Measurements from ENCODE around the gene MPV17L2. TPM values are rescaled to one million over a fixed set of nuclear protein-coding genes. Genes with fewer than 3 reads are reported as not detected.

The MPV17L2 gene
- total and polyA plus RNA-seq, 2 donors (not counting 1 experiment from before 2014, with no cell fraction given) = 8.6 to 23.0 TPM

DNA sequence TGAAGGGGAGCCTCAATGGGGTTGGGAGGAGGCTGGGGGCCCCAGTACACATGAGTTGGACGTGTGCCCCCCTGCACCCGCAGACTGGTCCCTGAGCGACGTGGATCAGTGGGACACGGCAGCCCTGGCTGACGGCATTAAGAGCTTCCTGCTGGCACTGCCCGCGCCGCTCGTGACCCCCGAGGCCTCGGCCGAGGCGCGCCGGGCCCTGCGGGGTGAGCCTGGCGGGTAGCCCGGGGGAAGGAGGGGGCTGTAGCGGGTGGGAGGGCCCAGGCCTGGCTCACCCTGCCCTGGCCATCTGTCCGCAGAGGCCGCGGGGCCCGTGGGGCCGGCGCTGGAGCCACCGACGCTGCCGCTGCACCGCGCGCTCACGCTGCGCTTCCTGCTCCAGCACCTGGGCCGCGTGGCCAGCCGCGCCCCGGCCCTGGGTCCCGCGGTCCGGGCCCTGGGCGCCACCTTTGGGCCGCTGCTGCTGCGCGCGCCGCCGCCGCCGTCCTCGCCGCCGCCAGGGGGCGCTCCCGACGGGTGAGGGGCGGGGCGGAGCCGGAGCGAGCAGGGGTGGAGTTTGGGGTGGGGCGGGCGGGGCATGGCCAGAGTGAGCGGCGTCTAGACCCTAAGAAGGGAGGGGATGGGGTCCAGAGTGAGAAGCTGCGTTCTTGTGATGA is 31.9 kb upstream of the MPV17L2 start:
- ChIA-PET POLR2A (interaction anchor here (0.7 to 1.4 kb wide), 6 partner anchors 10 to 220 kb away, joined by 3 to 7 read pairs (median 3); partner anchors contain the start of gene JUND), CTCF (interaction anchor here (0.6 to 2.0 kb wide), 14 partner anchors 8 to 169 kb away, joined by 3 to 13 read pairs (median 3); partner anchors contain the start of gene PIK3R2)
- peak overlapping the region; percentile 85 for H3K4me2 ChIP-seq (replicated peaks; ENCODE audit: low read depth, low read length, poor library complexity, severe bottlenecking)
- peak overlapping the region; percentile 65 for H2AFZ ChIP-seq (ENCODE audit: insufficient read depth, low read depth, low read length, poor library complexity, severe bottlenecking)
- peak overlapping the region in 4 of 5 experiments; percentile 13 to 51 (median 40) for H3K4me3 ChIP-seq (ENCODE audit: control extremely low read depth in 1 of 5, extremely low read depth in 1 of 5, insufficient read depth in 1 of 5, low read depth in 2 of 5, low read length in 4 of 5)
- peak overlapping the region; percentile 43 for H3K9ac ChIP-seq (ENCODE audit: low read length)
- peak; percentile 90 for DNase-seq
- H3K36me3 ChIP-seq (replicated peaks in 1 of 2; ENCODE audit: control extremely low read depth in 1 of 2, control insufficient read depth in 1 of 2, extremely low read depth in 1 of 2, insufficient read depth in 2 of 2, low read length in 1 of 2) = peaks cover 0 to 19% of the 10 kb centered on the region in 2 experiments
- 6% methylated on average over 57 of the region's 66 CpGs for WGBS (ENCODE audit: insufficient coverage)
- no peak overlapping the region for H3K27ac ChIP-seq (ENCODE audit: low read length in 2 of 2)
- Mint-ChIP-seq H3K27ac (peak overlapping the region; percentile 76), H3K4me1 (peaks cover 12% of the 10 kb centered on the region), H3K27me3 (no peaks in the 10 kb centered on the region), H3K9me3 (ENCODE audit: insufficient read depth) (no peaks in the 10 kb centered on the region), H3K4me3 (peak overlapping the region; percentile 65)
- no peaks in the 10 kb centered on the region for H4K20me1 ChIP-seq (ENCODE audit: control insufficient read depth, insufficient read depth, low read length, poor library complexity, severe bottlenecking)
- H3K79me2 ChIP-seq (ENCODE audit: control insufficient read depth, insufficient read depth, low read length) = peaks cover 8% of the 10 kb centered on the region
- ATAC-seq (ENCODE audit: low read depth) = peak; percentile 97
- H3K9me3 ChIP-seq (ENCODE audit: control extremely low read depth in 1 of 3, control insufficient read depth in 2 of 3, insufficient read depth in 1 of 3, low read length in 2 of 3) = no peaks in the 10 kb centered on the region
- intact Hi-C loops (cut with micrococcal nuclease) = loop anchor here (1.0 kb wide), 2 partner anchors 8 to 12 kb away; partner anchors contain the start of genes IFI30 and PIK3R2
- H3K4me1 ChIP-seq (ENCODE audit: control insufficient read depth in 2 of 2, insufficient read depth in 2 of 2, low read length in 2 of 2) = peaks cover 13 to 19% of the 10 kb centered on the region in 2 donors
- TF ChIP-seq, protein P1, sequence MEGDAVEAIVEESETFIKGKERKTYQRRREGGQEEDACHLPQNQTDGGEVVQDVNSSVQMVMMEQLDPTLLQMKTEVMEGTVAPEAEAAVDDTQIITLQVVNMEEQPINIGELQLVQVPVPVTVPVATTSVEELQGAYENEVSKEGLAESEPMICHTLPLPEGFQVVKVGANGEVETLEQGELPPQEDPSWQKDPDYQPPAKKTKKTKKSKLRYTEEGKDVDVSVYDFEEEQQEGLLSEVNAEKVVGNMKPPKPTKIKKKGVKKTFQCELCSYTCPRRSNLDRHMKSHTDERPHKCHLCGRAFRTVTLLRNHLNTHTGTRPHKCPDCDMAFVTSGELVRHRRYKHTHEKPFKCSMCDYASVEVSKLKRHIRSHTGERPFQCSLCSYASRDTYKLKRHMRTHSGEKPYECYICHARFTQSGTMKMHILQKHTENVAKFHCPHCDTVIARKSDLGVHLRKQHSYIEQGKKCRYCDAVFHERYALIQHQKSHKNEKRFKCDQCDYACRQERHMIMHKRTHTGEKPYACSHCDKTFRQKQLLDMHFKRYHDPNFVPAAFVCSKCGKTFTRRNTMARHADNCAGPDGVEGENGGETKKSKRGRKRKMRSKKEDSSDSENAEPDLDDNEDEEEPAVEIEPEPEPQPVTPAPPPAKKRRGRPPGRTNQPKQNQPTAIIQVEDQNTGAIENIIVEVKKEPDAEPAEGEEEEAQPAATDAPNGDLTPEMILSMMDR (IDR thresholded peaks at IDR 0.05) = peak; percentile 70
- TF ChIP-seq EZH2 (IDR thresholded peaks at IDR 0.05; ENCODE audit: borderline replicate concordance, insufficient read depth, low read depth, low read length, poor library complexity, severe bottlenecking) = no peak
- no peaks in the 10 kb centered on the region for H3K27me3 ChIP-seq (replicated peaks in 1 of 4; ENCODE audit: control extremely low read depth in 1 of 4, control insufficient read depth in 3 of 4, insufficient read depth in 4 of 4, low read length in 3 of 4)

DNA sequence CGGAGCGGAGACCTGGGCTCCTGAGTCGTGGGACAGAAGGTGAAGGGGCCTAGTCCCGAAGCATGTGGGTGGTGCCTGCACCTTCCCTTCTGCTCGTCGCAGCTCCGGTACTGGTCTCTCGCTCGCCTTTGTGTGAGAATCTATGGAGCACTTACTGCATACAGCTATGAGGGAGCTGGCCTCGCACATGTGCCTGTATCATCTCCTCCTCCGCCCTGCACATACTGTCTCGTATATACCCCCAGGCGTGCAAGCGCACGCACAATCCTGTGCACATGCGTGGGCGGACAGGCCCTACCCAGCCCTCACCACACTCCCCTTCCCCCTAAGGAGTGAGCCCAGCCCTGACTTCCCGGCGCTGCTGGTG is 31.4 kb upstream of the MPV17L2 start:
- H3K9me3 ChIP-seq (ENCODE audit: control extremely low read depth in 1 of 3, control insufficient read depth in 2 of 3, insufficient read depth in 1 of 3, low read length in 2 of 3) = no peaks in the 10 kb centered on the region
- intact Hi-C loops (cut with micrococcal nuclease) = loop anchor here (1.0 kb wide), 2 partner anchors 8 to 12 kb away; partner anchors contain the start of genes IFI30 and PIK3R2
- peak overlapping the region in 2 of 5 experiments; percentile 8 to 17 for H3K4me3 ChIP-seq (ENCODE audit: control extremely low read depth in 1 of 5, extremely low read depth in 1 of 5, insufficient read depth in 1 of 5, low read depth in 2 of 5, low read length in 4 of 5)
- POLR2A ChIA-PET = interaction anchor here (0.7 to 1.4 kb wide), 3 partner anchors 9 to 48 kb away, joined by 3 to 7 read pairs (median 3); no protein-coding TSS in a partner anchor
- H3K27me3 ChIP-seq (replicated peaks in 1 of 4; ENCODE audit: control extremely low read depth in 1 of 4, control insufficient read depth in 3 of 4, insufficient read depth in 4 of 4, low read length in 3 of 4) = no peaks in the 10 kb centered on the region
- Mint-ChIP-seq H3K27ac (peak overlapping the region; percentile 20), H3K9me3 (ENCODE audit: insufficient read depth) (no peaks in the 10 kb centered on the region), H3K27me3 (no peaks in the 10 kb centered on the region), H3K4me3 (peak overlapping the region; percentile 34), H3K4me1 (peaks cover 9% of the 10 kb centered on the region)
- no peak overlapping the region for H3K27ac ChIP-seq (ENCODE audit: low read length in 2 of 2)
- no peak overlapping the region for H2AFZ ChIP-seq (ENCODE audit: insufficient read depth, low read depth, low read length, poor library complexity, severe bottlenecking)
- CTCF ChIA-PET = interaction anchor here (0.5 to 2.0 kb wide), 13 partner anchors 9 to 169 kb away, joined by 3 to 13 read pairs (median 3); partner anchors contain the start of gene PIK3R2
- H3K36me3 ChIP-seq (replicated peaks in 1 of 2; ENCODE audit: control extremely low read depth in 1 of 2, control insufficient read depth in 1 of 2, extremely low read depth in 1 of 2, insufficient read depth in 2 of 2, low read length in 1 of 2) = peaks cover 0 to 19% of the 10 kb centered on the region in 2 experiments
- H3K79me2 ChIP-seq (ENCODE audit: control insufficient read depth, insufficient read depth, low read length) = peaks cover 8% of the 10 kb centered on the region
- H3K4me1 ChIP-seq (ENCODE audit: control insufficient read depth in 2 of 2, insufficient read depth in 2 of 2, low read length in 2 of 2) = peaks cover 13 to 19% of the 10 kb centered on the region in 2 donors
- peak overlapping the region; percentile 35 for H3K9ac ChIP-seq (ENCODE audit: low read length)
- DNase-seq (no peak), ATAC-seq (ENCODE audit: low read depth) (no peak)
- no peaks in the 10 kb centered on the region for H4K20me1 ChIP-seq (ENCODE audit: control insufficient read depth, insufficient read depth, low read length, poor library complexity, severe bottlenecking)
- TF ChIP-seq EZH2 (IDR thresholded peaks at IDR 0.05; ENCODE audit: borderline replicate concordance, insufficient read depth, low read depth, low read length, poor library complexity, severe bottlenecking) = no peak
- TF ChIP-seq, protein P1 (IDR thresholded peaks at IDR 0.05) = peak; percentile 52
- H3K4me2 ChIP-seq (replicated peaks; ENCODE audit: low read depth, low read length, poor library complexity, severe bottlenecking) = peak overlapping the region; percentile 85
- 78% methylated on average over 19 of the region's 19 CpGs for WGBS (ENCODE audit: insufficient coverage)
